ENCODE results near the gene CDH23.

Gene CDH23

GRCh38 chr10:71504570-71504969, 107.8 kb downstream of the CDH23 start:
- ATAC-seq, result no peak
- TF ChIP-seq ZNF8 (CRISPR knock-in tag; IDR thresholded peaks at IDR 0.05) (no peak), POU6F1 (CRISPR knock-in tag; IDR thresholded peaks at IDR 0.05; ENCODE audit: borderline replicate concordance, low read depth) (no peak), SNAI2 (CRISPR knock-in tag; IDR thresholded peaks at IDR 0.05) (no peak), GLIS3 (CRISPR knock-in tag; IDR thresholded peaks at IDR 0.05) (no peak), PPARA (CRISPR knock-in tag; IDR thresholded peaks at IDR 0.05; ENCODE audit: borderline replicate concordance) (no peak), OSR1 (CRISPR knock-in tag; IDR thresholded peaks at IDR 0.05) (no peak), ZC3H10 (CRISPR knock-in tag; IDR thresholded peaks at IDR 0.05) (no peak), ESRRG (CRISPR knock-in tag; IDR thresholded peaks at IDR 0.05) (no peak), BACH2 (CRISPR knock-in tag; IDR thresholded peaks at IDR 0.05; ENCODE audit: borderline replicate concordance) (no peak), TOX (CRISPR knock-in tag; IDR thresholded peaks at IDR 0.05; ENCODE audit: borderline replicate concordance) (no peak), ZFP30 (CRISPR knock-in tag; IDR thresholded peaks at IDR 0.05) (no peak)
- TF ChIP-seq, protein P1, sequence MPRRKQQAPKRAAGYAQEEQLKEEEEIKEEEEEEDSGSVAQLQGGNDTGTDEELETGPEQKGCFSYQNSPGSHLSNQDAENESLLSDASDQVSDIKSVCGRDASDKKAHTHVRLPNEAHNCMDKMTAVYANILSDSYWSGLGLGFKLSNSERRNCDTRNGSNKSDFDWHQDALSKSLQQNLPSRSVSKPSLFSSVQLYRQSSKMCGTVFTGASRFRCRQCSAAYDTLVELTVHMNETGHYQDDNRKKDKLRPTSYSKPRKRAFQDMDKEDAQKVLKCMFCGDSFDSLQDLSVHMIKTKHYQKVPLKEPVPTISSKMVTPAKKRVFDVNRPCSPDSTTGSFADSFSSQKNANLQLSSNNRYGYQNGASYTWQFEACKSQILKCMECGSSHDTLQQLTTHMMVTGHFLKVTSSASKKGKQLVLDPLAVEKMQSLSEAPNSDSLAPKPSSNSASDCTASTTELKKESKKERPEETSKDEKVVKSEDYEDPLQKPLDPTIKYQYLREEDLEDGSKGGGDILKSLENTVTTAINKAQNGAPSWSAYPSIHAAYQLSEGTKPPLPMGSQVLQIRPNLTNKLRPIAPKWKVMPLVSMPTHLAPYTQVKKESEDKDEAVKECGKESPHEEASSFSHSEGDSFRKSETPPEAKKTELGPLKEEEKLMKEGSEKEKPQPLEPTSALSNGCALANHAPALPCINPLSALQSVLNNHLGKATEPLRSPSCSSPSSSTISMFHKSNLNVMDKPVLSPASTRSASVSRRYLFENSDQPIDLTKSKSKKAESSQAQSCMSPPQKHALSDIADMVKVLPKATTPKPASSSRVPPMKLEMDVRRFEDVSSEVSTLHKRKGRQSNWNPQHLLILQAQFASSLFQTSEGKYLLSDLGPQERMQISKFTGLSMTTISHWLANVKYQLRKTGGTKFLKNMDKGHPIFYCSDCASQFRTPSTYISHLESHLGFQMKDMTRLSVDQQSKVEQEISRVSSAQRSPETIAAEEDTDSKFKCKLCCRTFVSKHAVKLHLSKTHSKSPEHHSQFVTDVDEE (CRISPR knock-in tag; IDR thresholded peaks at IDR 0.05), result no peak

DNA sequence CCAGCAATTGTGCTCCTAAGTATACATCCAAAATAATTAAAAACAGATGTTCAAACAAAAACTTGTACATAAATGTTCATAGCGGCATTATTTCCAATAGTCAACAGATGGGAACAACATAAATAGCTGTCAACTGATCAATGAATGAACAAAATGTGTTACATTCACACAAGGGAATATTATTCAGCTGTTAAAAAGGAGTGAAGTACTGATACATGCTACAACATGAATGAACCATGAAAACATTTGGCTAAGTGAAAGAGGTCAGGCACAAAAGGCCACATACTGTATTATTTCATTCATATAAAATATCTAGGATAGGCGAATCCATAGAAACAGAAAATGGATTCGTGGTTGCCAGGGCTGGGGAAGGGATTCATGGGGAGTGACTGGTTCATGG, 109.1 kb downstream of the CDH23 start:
- ATAC-seq, result no peak
- TF ChIP-seq ZNF8 (CRISPR knock-in tag; IDR thresholded peaks at IDR 0.05) (no peak), POU6F1 (CRISPR knock-in tag; IDR thresholded peaks at IDR 0.05; ENCODE audit: borderline replicate concordance, low read depth) (no peak), ZFP30 (CRISPR knock-in tag; IDR thresholded peaks at IDR 0.05) (no peak), OSR1 (CRISPR knock-in tag; IDR thresholded peaks at IDR 0.05) (no peak), CSRNP3 (CRISPR knock-in tag; IDR thresholded peaks at IDR 0.05) (no peak), ISL1 (CRISPR knock-in tag; IDR thresholded peaks at IDR 0.05) (no peak), ZNF565 (CRISPR knock-in tag; conservative IDR thresholded peaks at IDR 0.05; ENCODE audit: low read depth) (no peak), CREB5 (CRISPR knock-in tag; IDR thresholded peaks at IDR 0.05; ENCODE audit: low read depth) (no peak), GLIS3 (CRISPR knock-in tag; IDR thresholded peaks at IDR 0.05) (no peak), ZFP3 (CRISPR knock-in tag; IDR thresholded peaks at IDR 0.05) (no peak)
- TF ChIP-seq, protein P1 (CRISPR knock-in tag; IDR thresholded peaks at IDR 0.05), result no peak

DNA sequence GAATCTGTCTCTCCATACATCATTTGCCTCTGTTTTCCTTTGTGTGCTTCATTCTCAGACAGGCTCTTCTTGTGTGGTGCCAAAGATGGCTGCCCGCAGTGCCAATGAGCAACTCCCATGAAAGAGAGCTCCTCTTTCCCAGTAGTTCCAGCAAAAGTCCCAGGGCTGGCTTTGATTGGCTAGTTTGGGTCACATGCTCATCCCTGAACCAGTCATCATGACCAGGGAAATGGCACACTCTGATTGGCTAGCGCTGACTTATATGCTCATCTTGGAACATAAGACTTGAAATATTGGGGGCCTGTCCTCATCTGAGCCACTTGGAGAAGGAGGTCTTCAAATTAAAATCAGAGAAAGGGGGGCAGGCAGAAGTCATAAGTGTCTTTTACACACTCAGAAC, 112.7 kb downstream of the CDH23 start:
- no peak for ATAC-seq
- TF ChIP-seq ZNF565 (CRISPR knock-in tag; conservative IDR thresholded peaks at IDR 0.05; ENCODE audit: low read depth), result no peak
- TF ChIP-seq PATZ1 (CRISPR knock-in tag; IDR thresholded peaks at IDR 0.05; ENCODE audit: borderline replicate concordance), result no peak
- TF ChIP-seq RARB (CRISPR knock-in tag; IDR thresholded peaks at IDR 0.05), result no peak
- TF ChIP-seq TCF4 (CRISPR knock-in tag; IDR thresholded peaks at IDR 0.05; ENCODE audit: borderline replicate concordance), result no peak
- no peak for TF ChIP-seq GLIS3 (CRISPR knock-in tag; IDR thresholded peaks at IDR 0.05)
- no peak for TF ChIP-seq ZC3H10 (CRISPR knock-in tag; IDR thresholded peaks at IDR 0.05)
- TF ChIP-seq OSR1 (CRISPR knock-in tag; IDR thresholded peaks at IDR 0.05), result no peak
- no peak for TF ChIP-seq POU6F1 (CRISPR knock-in tag; IDR thresholded peaks at IDR 0.05; ENCODE audit: borderline replicate concordance, low read depth)
